ENCODE results near the gene ATP8A2. TPM values are rescaled to one million over a fixed set of nuclear protein-coding genes. Genes with fewer than 3 reads are reported as not detected.

ATP8A2 gene
- total and polyA plus RNA-seq, 9 of the 15 experiments (the other 6 are each of a cell fraction or from before 2014, with no cell fraction given), result under 0.01 to 0.33 (median 0.06) TPM; not detected in 4

GRCh38 chr13:25744178-25744577 lies 372.4 kb downstream of the ATP8A2 start:
- ChIA-PET POLR2A (no interaction called here), CTCF (ENCODE audit: low intra/inter-chr PET ratio) (no interaction called here)
- Histone ChIP-seq H2AFZ (ENCODE audit: low read depth, low read length) (no peak overlapping the region), H3K36me3 (ENCODE audit: control insufficient read depth, insufficient read depth, low read length) (no peaks in the 10 kb centered on the region), H3K79me2 (ENCODE audit: control insufficient read depth, insufficient read depth, low read length) (no peaks in the 10 kb centered on the region), H3K27me3 (ENCODE audit: control insufficient read depth in 2 of 2, insufficient read depth in 2 of 2, low read length in 2 of 2) (0 out of 5 replicates have a peak, but pooled peaks cover 0 to 3% of the 10 kb centered on the region in 2 experiments), H3K9ac (ENCODE audit: insufficient read depth in 1 of 2, low read depth in 2 of 2, low read length in 2 of 2) (no peak overlapping the region), H4K20me1 (replicated peaks; ENCODE audit: control insufficient read depth, insufficient read depth, low read length) (no peaks in the 10 kb centered on the region), H3K9me3 (replicated peaks; ENCODE audit: control insufficient read depth, insufficient read depth, low read depth, low read length) (no peaks in the 10 kb centered on the region), H3K27ac (ENCODE audit: extremely low read depth, low read depth, low read length) (no peak overlapping the region), H3K4me3 (no peak overlapping the region), H3K4me2 (ENCODE audit: insufficient read depth, low read length) (no peak overlapping the region), H3K4me1 (replicated peaks in 1 of 2; ENCODE audit: control insufficient read depth in 2 of 2, insufficient read depth in 2 of 2, low read length in 2 of 2) (no peaks in the 10 kb centered on the region), H3K9me1 (ENCODE audit: control insufficient read depth, insufficient read depth, low read length) (no peaks in the 10 kb centered on the region)
- TF ChIP-seq SMAD2 (IDR thresholded peaks at IDR 0.05; ENCODE audit: low read depth, low read length) (no peak), ZNF518B (CRISPR knock-in tag; IDR thresholded peaks at IDR 0.05) (no peak), CHD1 (IDR thresholded peaks at IDR 0.05; ENCODE audit: low read length) (no peak), RCOR1 (IDR thresholded peaks at IDR 0.05; ENCODE audit: borderline replicate concordance in 1 of 2, low read depth in 2 of 2, low read length in 2 of 2) (no peak)
- FAIRE-seq (no peak), DNase-seq (ENCODE audit: extremely low read depth in 1 of 4, low spot score in 3 of 4) (no peak), ATAC-seq (no peak)
- intact Hi-C loops (cut with micrococcal nuclease) (no loop called here), in situ Hi-C loops (cut with MboI) (no loop called here)
- no TSS peak for BruUV-seq (replicated peaks)
- 0% methylated on average over 5 of the region's 6 CpGs for WGBS (ENCODE audit: insufficient coverage, low coverage, missing lambda C conversion rate)

Measured in K562 (cell line).